Pons (tissue), 1 donor: ENCODE data around the gene BAG5.
"Not testable (repeated sequence)": the region's sequence is repeated elsewhere in the genome, so short reads cannot be mapped to it uniquely, and the experiment has no call there.

Experiments used
- DNase-seq: peaks from one replicate; pipeline ENCODE4 v3.0.0-alpha.2; 2016; ENCODE audit warnings: low spot score

The BAG5 gene

GRCh38 chr14:103522649-103523574 lies 39.5 kb downstream of the BAG5 start, which contains the start of gene CKB:
Gene CKB (minus strand): TSS chr14:103522830. CDS start chr14:103522493, 337 bp downstream.
- DNase-seq, result peak; percentile 76

DNA sequence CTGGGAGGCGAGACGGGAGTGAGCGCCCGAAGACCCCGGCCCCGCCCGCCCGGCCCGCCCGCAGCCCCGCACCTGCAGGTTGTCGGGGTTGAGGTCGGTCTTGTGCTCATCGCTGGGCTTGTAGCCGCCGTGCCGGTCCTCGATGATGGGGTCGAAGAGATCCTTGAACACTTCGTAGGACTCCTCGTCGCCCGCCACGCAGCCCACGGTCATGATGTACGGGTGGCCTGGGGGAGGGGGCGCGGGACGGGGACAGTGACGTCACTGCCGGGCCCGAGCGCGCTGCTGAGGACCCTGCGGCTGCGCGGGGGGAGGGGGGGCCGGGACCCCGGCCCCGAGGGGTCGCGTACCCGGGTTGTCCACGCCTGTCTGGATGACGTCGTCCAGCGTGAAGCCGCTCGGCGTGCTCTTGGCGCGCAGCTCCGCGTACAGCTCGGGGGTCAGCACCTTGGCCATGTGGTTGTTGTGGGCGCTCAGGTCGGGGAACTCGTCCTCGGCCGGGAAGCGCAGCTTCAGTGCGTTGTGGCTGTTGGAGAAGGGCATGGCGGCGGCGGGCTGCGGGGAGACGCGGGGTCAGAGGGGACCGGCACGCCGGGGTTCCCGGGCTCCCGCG lies 40.4 kb downstream of the BAG5 start:
- no peak for DNase-seq

DNA sequence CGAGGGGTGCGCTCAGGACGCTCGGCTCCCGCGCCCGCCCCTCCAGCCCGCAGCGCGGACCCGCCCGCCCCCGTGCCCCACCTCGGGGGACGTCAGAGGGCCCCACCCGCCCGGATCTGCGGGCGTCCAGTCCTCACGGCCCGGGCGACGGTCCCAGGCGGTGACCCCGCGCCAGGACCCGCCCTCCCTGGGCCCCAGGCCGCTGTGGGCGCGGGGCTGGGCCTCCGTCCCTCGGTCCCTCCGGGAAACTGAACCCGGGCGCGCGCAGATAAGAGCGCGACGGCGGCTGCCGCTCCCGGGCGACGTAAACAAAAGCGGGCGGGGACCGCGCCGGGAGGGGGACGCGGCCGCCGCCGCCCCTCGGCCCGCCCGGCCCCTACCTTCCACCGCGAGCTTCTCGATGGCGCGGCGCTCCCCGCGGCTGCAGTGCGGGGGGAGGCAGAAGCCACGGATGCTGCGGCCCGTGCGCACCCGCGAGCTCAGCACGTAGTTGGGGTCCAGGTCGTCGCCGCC lies 41.0 kb downstream of the BAG5 start:
- DNase-seq, result no peak

GRCh38 chr14:103520657-103521437 lies 41.6 kb downstream of the BAG5 start:
- DNase-seq, result peak; percentile 75

GRCh38 chr14:103520269-103520656 lies 42.2 kb downstream of the BAG5 start:
- no peak for DNase-seq

DNA sequence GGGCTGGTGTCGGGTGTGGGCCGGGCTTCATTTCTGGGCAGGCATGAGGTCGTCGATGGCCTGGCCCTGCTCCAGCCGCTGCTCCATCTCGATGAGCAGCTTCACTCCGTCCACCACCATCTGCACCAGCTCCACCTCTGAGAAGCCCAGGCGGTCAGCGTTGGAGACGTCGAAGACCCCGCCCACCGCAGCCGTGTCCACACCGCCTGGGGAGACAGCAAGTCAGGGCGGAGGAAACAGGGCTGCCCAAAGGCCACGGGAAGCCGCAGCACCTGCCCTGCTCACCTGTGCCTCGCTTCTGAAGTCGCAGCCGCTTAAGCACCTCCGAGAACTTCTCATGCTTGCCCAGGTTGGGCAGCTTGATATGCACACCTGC lies 42.6 kb downstream of the BAG5 start:
- DNase-seq, result no peak

GRCh38 chr14:103519043-103519836 lies 43.2 kb downstream of the BAG5 start:
- DNase-seq, result no peak

GRCh38 chr14:103518422-103519042 lies 43.9 kb downstream of the BAG5 start:
- peak; percentile 61 for DNase-seq

GRCh38 chr14:103517721-103518421 lies 44.6 kb downstream of the BAG5 start:
- DNase-seq, result no peak

DNA sequence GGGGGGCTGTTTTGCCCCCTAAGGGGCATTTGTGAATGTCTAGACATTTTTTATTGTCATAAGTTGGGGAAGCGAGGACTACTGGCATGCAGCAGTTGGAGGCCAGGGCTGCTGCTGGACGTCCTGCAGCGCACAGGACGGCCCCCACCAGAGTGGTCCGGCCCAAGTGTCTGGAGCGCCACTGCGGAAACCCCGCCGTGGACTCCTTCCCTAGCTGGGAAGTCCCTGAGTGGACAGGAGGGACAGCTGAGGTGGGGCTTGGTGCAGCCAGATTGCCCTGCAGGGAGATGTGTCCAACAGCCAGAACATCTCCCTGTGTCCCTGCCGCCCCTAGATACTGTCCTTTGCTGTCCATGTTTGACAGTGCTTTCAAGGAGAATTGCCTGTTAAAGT lies 45.3 kb downstream of the BAG5 start:
- DNase-seq, result no peak

GRCh38 chr14:103516426-103517173 lies 45.9 kb downstream of the BAG5 start:
- no peak for DNase-seq

DNA sequence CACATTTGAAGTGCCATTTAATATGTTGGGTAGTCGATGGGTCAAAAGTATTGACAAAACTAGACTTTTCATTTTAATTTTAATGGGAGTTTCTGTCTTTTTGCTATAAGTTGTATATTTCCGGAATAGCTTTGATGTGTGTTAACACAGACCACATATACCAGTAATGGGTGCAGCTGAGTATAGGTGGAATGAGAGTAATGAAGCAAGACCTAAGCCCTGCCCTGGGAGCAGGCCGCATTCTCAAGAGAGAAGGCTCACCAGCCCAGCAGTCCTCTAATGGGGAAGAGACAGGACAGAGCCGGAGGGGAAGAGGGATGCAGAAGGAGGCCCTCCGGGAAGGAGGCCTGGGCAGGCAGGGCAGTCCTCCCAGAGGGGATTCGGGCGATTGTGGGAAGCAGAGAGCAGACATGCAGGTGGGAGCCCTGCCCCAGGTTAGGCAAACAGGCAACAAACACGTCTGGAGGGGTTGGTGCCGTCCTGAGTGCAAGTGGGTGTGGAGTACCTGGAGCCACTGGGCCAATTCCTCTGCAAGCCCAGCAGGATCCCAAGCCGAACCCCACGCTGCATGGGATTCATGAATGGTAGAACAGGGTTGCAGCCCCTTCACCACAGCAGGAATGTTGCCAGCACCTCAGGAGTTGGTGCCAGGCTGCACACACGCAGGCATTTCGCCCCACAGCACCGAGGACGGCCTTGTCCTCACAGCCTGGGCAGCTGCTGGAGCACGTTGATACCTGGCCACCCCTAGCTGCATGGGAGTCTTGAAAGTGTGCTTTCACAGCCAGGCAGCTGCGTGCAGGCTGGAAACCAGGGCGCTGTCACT lies 47.6 kb downstream of the BAG5 start:
- no peak for DNase-seq

DNA sequence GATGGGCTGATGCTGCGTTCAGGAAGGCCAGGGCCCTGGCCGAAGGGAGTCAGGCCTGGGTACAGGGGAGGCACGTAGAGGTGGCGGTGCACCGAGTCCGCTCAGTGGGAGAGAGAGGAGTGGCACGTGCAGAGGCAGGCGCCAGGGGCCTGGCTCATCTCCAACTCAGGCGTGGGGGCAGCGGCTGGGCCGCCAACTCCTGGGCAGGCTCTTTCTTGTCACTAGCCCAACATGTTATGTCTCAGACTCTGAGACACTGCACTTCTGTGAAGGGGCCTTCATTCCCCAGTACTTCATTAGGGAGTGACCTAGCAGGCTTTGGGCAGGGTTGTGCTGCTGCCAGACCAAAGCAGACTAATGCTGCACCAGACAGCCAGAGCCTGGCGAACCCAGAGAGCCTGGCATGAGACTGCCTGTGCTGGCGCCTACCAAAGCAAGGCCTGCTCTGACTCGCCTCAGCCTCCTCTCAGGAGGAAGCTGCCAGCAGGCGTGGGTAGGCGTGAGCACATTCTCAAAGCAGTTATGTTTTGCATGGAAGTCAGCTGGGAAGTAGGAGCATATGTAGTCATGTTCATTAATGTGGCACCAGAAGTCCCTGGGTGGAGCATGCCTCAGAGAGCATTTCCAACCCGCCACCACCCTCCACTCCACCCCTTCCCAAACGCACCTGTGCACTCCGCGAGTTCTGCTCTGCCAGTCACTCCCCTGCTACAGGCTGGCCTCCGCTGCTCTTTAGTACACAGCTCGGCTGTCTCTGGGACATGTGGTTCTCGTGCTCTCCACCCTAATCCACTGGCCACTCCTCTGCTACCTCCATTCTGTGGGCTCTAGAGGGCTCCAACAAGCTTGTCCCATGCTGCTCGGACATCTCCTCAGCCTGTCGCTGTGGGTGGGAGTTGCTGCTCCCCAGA lies 49.5 kb downstream of the BAG5 start:
- no peak for DNase-seq

DNA sequence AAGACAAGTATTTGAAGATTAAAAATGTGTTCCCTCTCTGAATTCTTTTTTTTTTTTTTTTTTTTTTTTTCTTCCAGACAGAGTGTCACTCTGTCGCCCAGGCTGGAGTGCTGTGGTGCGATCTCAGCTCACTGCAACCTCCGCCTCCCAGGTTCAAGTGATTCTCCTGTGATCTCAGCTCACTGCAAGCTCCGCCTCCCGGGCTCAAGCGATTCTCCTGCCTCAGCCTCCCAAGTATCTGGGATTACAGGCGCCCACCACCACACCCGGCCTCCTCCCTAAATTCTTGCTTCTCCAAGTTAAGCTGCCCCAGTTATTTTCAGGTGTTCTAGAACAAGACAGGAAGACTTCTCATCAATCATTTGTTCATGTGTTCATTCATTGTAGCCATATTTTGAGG lies 50.3 kb downstream of the BAG5 start:
- DNase-seq, result not testable (repeated sequence)

GRCh38 chr14:103510724-103511693 lies 51.4 kb downstream of the BAG5 start:
- no peak for DNase-seq
